ENCODE measurements around the gene NBAS.

Gene NBAS

DNA sequence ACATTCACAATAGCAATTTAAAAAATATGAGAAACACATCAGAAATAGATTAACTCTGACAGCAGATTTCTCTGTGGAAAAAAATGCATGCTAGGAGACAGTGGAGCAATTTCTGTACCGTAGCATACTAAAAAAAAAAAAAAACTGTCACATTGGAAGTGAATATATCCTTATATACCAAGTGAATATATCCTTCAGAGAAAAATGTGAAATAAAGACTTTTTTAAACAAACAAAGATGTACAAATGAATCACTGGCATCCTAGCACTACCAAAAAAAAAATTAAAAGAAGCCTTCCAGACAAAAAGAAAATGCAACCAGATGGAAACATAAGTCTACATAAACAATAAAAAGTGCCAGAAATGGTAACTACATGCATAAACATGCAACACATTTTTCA, 169.4 kb downstream of the NBAS start:
- intact Hi-C loops (cut with DNase I) = no loop called here
- no peak for DNase-seq

DNA sequence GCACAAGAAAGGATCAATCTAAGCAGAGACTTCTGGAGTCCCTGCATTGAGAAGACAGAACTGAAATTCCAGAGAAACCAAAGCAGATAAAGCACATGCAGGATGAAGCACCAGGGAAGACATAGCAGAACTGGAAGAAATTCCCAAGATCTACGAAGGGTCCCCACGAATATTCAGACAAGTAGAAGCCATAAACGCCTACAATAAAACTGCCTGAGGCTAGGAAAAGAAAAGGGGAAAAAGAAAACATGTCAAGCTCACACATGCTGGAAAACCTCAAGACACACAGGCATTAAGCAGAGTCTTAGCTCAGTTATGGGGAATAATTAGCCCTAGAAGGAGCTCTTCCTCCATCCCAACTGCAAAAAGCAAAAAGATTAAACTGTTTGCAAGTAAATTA, 171.2 kb downstream of the NBAS start:
- intact Hi-C loops (cut with DNase I) = no loop called here
- DNase-seq = no peak

DNA sequence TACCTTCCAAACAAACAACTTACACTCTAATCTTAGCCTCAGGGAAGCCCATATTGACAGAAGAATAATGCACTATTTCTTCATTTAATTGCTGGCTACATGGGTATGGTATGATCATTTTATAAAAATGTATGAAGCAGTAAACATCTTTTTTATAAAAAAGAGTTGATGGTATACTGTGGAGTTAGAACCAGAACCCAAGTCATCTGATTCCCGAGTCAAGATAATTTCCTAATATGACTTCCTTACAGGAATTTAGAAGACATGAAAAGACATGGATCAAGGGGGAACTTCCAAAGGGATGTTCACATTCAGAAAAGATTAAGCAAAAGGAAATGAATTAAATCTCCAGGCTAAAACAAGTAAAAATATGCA, 171.8 kb downstream of the NBAS start:
- DNase-seq = no peak
- intact Hi-C loops (cut with DNase I) = no loop called here

DNA sequence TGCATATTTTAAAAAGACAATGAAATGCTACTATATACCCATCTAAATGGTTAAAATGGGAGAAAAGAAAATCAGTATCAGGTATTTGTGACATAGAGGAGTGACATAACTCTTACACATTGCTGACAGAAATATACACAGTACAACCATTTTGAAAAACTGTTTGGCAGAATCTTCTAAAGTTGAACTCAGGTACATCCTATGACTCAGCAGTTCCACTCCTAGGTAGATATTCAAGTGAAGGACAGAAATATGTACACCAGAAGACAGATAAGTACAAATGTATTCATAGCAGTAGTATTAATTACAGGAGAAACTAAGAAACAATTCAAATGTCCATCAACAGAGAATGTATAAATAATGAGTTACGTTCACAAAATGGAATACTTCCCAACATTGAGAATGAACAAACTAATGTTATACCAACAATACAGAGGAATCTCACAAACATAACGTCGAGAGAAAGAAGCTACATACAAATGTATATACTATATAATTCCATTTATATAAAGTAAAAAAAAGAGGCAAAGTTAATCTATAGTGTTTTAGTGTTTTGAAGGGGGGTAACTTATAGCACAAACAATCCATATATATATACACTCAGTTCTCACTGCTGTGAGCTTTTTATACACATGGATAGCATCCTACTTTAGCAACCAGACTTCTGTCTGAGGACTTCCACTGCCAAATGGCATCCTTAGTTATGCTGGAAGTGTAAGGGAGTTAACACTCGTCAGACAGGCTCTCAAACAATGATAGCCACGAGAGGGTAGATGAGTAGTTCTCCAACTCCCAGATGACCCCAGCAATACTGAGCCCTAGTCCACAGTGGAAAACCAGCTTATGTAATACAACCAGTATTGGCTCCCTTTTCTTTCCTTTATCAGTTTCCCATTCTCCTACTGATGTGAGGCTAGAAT, 172.5 kb downstream of the NBAS start:
- intact Hi-C loops (cut with DNase I) = no loop called here
- DNase-seq = no peak

DNA sequence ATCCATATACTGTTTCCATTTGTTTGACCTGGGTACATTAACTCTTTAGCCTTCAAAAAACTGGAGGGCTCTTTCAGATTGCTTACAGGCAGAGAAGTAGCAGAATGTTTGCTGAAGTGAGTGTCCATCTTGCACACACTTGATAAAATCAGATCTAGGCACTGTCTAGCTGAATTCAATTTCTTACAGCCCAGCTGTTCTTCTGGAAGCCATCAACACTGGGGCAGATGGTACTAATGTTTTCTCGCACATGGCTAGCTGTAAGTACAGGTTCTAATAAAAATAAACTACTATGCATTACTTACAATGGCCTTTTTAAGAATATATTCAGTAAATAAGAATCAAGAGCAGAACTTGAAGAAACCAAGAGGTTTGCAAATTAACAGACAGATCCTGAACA, 175.9 kb downstream of the NBAS start:
- no peak for DNase-seq
- intact Hi-C loops (cut with DNase I) = no loop called here

DNA sequence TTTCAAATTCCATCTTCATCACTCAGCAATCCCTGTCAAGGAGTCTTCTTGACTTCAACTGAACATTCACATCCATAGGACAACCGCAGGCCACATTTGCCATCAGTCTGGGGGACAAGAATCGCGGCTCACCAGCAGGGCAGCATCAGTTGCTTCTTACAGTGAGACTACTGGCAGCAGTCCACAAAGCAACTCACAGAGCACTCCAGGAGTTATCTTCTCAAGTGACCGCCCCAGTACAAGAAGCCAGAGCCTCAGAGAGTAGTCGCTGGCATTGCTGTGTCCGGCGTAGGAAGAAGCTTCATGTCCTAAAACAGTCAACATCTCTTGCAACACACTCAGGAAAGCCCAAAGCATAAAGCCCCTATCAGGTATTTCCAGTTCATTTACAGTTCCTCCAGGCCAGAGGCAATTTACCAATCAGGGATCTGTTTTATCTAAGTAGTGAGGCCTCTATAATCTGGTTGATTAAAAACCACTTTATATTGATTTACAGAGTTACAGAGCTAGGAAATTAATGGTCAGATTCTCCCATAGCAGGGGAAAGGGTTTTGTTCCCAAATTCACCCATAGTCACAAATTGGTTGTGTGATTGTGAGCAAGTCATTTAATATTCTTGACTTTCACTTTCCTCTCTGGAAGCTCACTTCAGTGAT, 177.3 kb downstream of the NBAS start:
- DNase-seq = no peak
- intact Hi-C loops (cut with DNase I) = no loop called here

DNA sequence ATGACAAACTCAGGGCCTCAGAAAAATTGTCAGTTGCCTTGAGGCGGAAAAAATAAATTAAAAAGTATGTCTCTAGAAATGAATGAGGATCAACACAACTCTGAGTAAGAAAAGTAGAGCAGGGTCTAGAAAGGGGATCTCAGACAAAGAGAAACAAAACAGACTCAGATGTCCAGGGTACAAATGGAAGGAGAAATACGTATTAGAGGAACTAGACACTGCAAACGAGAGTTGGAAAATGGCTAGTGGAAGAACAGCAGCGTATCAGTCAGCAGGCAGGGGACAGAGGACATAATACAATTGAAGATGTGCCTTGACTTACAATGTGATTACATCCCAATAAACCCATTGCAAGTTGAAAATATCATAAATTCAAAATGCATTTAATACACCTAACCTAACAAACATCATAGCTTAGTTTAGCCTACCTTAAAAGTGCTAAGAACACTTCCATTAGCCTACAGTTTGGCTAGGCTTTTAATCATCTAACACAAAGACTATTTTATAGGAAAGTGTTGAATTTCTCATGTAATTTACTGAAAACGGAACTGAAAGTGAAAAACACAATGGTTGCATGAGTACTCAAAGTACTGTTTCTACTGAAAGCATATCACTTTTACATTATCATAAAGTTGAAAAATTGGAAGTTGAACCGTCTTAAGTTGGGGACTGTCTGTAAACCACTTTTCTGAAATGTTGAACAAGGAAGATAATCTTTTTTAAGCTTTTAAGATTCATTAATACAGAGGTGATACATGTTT, 182.8 kb downstream of the NBAS start:
- intact Hi-C loops (cut with DNase I) = no loop called here
- DNase-seq = no peak

DNA sequence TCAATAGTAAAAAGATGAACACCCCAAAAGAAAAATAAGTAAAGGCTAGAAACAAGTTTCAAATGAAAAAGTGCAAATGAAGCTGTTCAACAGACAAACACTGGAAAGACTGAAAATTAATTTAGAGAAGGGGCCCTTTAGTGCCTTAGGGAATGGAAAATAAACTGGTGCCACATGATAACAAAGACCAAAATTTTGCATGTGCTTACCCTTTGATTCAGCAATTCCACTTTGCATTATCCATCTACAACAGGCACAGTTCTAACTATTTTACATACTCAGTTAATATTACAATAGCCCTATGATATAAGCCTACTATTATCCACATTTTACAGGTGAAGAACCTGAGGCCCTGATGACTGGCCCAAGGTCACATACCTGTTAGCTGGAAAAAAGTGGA, 183.9 kb downstream of the NBAS start:
- intact Hi-C loops (cut with DNase I) = no loop called here
- DNase-seq = no peak

DNA sequence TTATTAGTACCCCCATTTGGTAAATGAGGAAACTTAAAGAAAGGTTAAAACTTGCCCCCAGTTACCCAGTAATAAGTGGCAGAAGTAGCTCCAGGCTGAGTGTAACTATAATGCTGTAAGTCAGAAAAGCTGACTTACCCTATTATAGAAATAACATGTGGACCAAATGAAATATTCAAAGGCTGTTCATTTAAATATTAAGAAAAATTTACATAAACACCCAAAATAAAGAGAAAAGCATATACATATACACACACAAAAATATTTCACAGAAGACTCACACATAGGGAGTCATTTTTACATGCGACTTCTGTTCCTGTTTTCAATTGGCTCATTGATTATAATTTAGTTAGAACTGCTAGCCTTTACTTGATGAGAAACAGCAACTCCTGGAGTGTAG, 189.1 kb downstream of the NBAS start:
- intact Hi-C loops (cut with DNase I) = no loop called here

DNA sequence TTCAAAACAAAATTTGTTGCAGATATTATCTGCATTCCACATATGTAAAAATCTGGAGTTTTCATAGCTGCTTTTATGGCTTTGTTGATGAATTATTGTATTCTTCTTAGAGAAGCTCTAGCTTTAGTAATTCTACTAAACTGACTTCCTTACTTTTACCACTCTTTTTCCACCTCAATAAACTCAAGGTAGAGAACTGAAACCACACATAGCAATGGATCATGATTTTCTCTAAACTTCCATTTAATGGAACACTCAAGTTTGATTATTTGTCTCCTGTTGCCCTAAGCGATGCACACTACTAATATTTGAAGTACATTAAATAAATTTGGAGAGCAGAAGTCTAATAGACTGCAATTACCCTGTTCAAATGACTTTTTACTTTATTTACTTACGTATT, 192.0 kb downstream of the NBAS start:
- intact Hi-C loops (cut with DNase I) = no loop called here
- DNase-seq = no peak

More for the DNA sequence above, 189.1 kb downstream of the NBAS start:
- no peak for DNase-seq

DNA sequence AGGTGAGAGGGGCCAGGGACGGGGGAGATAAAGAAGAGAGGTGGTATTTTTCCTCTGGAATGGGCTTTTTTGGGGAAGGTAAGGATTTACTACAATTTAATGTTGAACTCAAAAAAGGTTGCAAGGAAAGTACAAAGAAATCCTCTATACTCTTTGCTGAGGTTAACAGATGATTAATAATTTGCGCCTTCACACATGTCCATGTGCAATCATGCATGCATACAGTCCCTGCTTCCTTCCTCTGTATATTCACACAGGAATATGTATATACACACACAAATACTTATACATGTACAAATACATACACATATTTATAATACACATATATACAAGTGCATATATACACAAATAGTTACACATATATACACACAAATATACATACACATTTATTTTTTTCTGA, 193.4 kb downstream of the NBAS start:
- DNase-seq = no peak
- intact Hi-C loops (cut with DNase I) = no loop called here

DNA sequence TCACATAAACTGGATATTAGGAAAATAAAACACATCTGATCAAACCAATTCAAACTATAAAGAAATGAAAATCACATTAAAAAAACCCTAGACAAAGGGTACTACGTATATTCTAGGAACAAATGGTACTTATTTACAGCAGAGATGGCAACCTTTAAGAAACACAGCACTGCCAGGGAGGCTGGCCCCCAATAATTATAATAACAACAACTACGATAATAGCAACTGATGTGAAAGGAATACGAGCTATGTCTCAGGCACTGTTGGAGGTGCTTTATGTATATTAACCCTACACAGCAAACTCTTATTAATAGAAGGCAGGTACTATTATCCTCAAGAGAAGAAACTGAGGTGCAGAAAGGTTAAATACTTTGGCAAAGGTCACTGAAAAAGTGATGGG, 193.9 kb downstream of the NBAS start:
- intact Hi-C loops (cut with DNase I) = no loop called here

DNA sequence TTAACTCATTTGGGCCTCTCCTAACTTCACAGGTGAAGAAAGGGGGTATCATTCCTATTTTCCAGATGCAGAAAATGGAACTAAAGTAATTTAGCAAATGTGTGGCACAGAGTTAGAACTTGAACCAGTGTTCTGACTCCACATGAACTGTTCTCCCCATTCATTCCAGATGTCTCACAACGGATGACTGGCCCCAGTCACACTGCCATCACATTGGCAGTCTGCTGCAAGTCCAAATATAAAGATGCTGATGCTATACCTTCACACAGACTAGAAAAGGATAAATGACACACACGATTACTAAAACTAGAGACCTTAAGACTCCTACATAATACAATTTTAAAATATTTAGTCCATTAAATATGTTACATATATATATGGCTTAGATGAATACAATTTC, 195.7 kb downstream of the NBAS start:
- intact Hi-C loops (cut with DNase I) = no loop called here
- no peak for DNase-seq

More for the DNA sequence above, 193.9 kb downstream of the NBAS start:
- no peak for DNase-seq

DNA sequence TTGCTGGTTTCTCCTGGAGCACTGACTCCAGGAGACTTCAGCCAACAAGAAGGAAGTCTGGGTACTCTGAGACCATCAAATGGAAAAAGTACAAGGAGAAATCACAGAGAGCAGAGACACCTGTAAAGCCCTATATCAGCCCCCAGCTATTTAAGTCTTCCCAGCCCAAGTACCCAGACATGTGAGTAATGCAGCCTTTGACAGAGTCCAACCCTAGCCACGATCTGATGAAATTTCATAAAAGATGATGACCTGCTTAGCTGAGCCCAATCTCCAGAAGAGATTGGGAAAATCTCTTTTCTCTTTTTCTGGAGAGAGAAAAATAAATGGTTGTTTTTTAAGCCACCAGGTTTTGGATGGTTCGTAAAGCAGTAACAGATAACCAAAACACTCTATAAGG, 196.6 kb downstream of the NBAS start:
- intact Hi-C loops (cut with DNase I) = no loop called here
- no peak for DNase-seq

DNA sequence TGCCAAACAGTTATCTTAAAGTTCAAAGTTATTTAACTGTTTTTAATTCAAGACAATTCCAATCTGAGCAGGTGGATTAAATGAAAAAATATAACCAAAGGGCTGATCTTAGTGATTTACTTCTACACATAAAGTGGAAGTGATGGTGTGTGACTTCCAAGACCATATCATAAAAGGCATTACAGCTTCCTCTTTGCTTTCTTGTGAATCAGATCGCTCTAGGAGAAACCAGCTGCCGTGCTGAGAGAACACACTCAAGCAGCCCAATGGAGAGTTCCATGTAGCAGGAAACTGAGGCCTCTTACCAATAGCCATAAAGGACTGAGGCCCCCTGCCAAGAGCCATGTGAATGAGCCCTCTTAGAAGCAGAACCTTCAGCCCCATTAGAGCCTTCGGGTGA, 197.4 kb downstream of the NBAS start:
- intact Hi-C loops (cut with DNase I) = no loop called here
- DNase-seq = no peak

DNA sequence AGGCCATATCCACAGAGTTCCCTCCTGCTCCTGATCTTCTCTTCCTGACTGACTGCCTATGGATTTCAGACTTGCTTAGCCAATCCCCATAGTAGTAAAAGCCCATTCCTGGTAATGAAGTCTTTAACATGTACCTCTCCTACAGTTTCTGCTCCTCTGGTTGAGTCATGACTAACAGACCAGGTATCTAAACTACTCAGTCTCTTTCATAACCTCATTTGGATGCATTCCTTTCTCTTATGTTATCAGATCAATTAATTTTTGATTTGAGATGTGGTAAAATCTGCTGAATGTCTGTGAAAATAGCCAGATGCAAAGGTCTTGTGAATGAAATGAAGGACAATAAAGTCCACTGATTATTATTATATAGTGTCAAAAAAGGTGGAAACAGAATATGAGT, 198.0 kb downstream of the NBAS start:
- intact Hi-C loops (cut with DNase I) = no loop called here
- DNase-seq = no peak

DNA sequence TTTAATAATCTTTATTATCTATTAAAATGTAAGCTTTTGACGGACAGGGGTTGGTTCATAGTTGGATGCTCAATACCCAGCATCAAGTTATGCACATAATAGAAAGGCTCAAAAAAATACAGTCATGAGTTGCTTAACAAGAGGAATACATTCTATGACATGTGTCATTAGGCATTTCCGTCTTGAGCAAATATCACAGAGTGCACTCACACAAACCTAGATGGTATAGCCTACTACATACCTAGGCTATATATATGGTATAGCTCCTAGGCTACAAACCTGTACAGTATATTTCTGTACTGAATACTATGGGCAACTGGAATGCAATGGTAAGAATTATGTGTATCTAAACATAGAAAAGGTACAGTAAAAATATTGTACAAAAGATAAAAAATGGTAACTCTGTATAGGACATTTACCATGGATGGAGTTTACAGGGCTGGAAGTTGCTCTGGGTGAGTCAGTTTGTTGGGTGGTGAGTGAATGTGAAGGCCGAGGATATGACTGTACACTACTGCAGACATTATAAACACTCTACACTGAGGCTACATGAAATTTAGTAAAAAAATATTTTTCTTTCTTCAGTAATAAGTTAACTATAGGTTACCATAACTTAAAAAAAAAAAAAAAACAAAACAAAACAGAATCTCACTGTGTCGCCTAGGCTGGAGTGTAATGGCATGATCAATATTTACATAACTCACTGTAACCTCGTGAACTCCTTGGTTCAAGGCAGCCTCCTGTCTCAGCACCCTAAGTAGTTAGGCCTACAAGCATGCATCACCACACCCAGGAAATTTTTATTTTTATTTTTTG, 201.2 kb downstream of the NBAS start:
- DNase-seq = no peak
- intact Hi-C loops (cut with DNase I) = no loop called here

DNA sequence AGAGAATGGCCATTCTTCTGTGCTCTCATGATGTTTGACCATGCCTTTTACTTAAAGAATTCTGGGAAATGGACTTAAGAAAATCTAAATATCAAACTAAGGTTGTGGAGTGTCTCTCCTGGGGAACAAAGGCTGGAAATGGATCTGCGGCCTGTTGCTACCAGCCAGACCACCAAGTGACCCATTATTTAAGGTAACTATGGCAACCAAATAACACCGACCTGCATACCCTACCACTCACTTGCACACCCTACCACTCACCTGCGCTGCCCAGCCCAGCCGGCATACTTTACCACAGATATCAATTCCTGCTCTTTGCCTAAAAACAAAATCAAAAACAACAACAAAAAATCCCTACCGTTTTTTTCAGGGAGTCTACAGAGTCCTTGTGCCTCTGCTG, 203.2 kb downstream of the NBAS start:
- no peak for DNase-seq
- intact Hi-C loops (cut with DNase I) = no loop called here

DNA sequence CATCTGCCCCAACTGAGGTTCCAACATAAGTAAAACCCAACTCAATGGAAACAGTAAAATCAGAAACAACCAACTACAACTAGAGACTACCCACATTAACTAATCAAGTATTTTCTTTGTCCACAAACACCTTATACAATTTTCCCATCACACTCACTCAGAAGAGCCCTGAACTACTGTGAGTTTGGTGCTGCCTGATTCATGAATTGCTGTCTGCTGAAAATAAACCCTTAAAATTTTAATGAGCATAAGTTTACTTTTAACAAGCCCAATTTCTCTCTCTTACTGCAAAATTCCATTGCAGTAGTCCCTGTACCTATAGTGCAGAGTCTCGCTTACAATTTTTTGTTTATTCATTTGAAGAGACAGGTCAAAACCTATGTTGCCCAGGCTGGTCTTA, 203.9 kb downstream of the NBAS start:
- intact Hi-C loops (cut with DNase I) = no loop called here
- no peak for DNase-seq
